Skeletal muscle satellite cell (primary cell): ENCODE measurements around the gene RB1.

Experiments used
- H3K27me3 ChIP-seq: 2 replicates; pipeline ENCODE4 v1.7.0; 2013; ENCODE audit warnings: low read length; ENCODE audit not compliant: control insufficient read depth, insufficient read depth
- H3K36me3 ChIP-seq: 2 replicates; pipeline ENCODE4 v1.7.0; 2013; ENCODE audit warnings: mild to moderate bottlenecking, control low read depth, low read length; ENCODE audit not compliant: insufficient read depth
- H3K4me1 ChIP-seq: 2 replicates; pipeline ENCODE4 v1.7.0; 2013; ENCODE audit warnings: low read length; ENCODE audit not compliant: control insufficient read depth, insufficient read depth
- H3K4me2 ChIP-seq: 2 replicates; pipeline ENCODE4 v1.7.0; 2013; ENCODE audit warnings: mild to moderate bottlenecking, low read length
- H3K4me3 ChIP-seq: 2 replicates; pipeline ENCODE4 v1.7.0; 2013; ENCODE audit warnings: low read length
- H3K9ac ChIP-seq: 2 replicates; pipeline ENCODE4 v1.7.0; 2013; ENCODE audit warnings: mild to moderate bottlenecking, low read depth, low read length, moderate library complexity
- H3K9me3 ChIP-seq: replicated peaks from 2 replicates; pipeline ENCODE4 v1.7.0; 2013; ENCODE audit warnings: mild to moderate bottlenecking, control low read depth, low read length

RB1 gene

DNA sequence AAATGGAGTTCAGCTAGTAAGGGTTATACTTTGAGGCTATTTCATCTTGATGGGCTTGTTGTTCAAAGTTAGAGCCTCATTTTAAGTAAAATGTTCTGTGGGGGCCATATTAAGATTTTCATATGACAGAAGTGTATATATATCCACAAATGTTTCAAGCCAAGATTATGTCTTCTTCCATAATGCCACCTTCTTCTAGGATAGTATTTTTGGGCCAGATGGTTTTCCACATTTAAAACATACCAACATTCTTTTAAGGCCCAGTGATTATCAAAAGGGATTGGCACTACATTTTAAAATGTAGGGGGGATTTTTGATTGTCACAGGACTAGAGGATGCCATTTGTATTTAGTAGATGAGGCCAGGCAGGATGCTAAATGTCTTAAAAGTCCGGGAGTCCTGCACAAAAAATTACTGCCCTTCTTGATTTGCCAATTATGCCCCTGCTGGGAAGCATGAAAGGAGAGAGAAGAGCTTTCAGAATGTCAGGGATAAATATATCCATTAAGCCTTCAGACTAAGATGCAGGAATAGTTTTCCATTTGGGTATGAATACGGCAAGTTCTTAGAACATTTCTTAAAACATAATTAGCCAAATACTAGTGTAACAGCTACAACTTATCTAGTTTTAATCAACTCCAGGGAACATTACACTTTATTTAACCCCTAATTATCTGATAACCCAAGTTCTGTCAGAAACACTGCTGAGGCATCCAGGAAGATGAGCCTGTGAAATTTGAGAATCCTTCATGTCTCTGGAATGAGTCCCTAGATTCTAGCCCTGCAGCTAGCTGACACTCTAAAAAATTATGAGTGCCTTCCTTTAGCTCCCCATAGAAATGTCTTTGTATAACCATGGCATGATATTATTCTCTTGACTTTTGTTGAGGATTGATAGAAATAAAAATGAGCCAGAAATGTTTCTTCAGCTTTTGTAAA is 36.6 kb upstream of the RB1 start:
- H3K9me3 ChIP-seq: no peaks in the 10 kb centered on the region
- H3K27me3 ChIP-seq: no peaks in the 10 kb centered on the region
- H3K36me3 ChIP-seq: peaks cover 25% of the 10 kb centered on the region

DNA sequence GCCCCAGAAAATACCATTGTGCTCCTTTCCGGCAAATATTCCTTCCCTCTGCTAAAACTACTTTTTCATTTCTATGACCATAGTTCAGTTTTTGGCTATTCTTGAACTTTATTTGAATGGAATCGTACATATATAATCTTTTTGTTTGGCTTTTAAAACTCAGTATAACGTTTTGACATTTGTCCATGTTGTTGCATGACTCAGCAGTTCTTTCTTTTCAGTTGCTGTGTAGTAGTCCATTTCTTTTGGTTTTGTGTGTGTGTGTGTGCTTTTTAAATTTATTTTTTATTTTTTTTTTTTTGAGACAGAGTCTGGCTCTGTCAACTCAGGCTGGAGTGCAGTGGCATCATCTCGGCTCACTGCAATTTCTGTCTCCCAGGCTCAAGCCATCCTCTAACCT is 35.5 kb upstream of the RB1 start:
- Histone ChIP-seq H3K4me3 (no peak overlapping the region), H3K9ac (no peak overlapping the region), H3K4me2 (no peak overlapping the region), H3K9me3 (no peaks in the 10 kb centered on the region), H3K36me3 (peaks cover 16% of the 10 kb centered on the region), H3K27me3 (no peaks in the 10 kb centered on the region), H3K4me1 (peaks cover 5% of the 10 kb centered on the region)

More for the DNA sequence above, 36.6 kb upstream of the RB1 start:
- H3K4me2 ChIP-seq: no peak overlapping the region
- H3K4me1 ChIP-seq: peaks cover 12% of the 10 kb centered on the region
- H3K9ac ChIP-seq: no peak overlapping the region
- no peak overlapping the region for H3K4me3 ChIP-seq

DNA sequence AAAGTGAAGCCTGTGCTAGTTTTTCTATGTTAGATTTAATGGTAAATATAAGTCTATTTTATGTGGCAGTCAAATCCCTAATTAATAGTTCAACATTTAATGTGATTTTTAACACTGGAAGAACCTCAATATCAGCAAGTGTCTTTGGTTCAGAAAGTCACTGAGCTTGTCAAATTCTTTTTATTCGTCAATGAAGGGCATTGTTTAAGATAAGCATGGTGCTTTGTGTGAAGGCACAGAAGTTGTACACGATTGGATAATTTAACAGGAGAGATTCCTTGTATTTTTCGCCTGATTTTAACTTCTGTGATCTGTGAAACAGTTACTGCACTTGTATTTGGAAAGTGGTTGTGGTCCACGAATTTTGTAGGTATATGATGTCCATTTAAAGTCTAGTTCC is 30.2 kb upstream of the RB1 start:
- no peaks in the 10 kb centered on the region for H3K9me3 ChIP-seq
- H3K4me2 ChIP-seq: no peak overlapping the region
- peaks cover 3% of the 10 kb centered on the region for H3K36me3 ChIP-seq
- H3K9ac ChIP-seq: no peak overlapping the region
- H3K4me3 ChIP-seq: no peak overlapping the region
- H3K27me3 ChIP-seq: no peaks in the 10 kb centered on the region
- H3K4me1 ChIP-seq: no peaks in the 10 kb centered on the region

DNA sequence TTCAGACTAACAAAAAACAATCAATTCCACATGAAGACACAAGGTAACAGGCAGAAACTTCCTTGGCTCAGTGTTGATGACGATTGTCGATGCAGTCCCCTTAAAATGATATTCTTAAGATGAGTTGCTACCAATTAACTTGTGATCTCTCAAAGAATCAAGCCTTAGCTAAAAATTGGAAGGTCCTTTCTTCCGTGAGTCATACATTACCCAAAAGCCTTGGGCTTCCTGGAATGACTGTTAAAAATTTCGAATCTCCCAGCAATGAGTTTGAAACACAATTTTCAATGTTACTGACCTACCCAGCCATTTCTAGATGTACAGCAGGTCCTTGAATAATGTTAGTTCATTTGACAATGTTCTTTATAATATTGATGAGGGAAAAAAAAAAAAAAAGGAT is 28.0 kb upstream of the RB1 start:
- H3K4me1 ChIP-seq: no peaks in the 10 kb centered on the region
- no peak overlapping the region for H3K4me2 ChIP-seq
- H3K9me3 ChIP-seq: no peaks in the 10 kb centered on the region
- no peak overlapping the region for H3K4me3 ChIP-seq
- H3K36me3 ChIP-seq: no peaks in the 10 kb centered on the region
- H3K9ac ChIP-seq: no peak overlapping the region
- no peaks in the 10 kb centered on the region for H3K27me3 ChIP-seq

DNA sequence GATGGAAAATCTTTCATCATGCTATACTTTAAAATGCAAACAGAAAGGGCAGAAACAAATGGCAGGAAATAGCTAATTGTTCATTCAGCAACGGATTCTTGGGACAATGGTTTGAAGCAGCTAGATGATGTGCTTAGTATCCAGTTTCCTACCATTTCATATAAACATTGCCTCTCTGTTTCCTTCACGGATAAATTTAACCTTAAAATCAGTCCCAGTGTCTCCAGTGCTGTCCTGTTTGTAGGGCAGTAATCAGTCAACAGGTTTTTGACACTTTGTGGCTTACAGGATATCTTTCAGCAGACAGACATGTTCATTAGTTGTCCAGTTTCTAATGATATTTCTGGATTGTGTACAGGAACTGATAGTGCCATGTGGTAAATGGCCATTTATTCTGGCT is 24.7 kb upstream of the RB1 start:
- Histone ChIP-seq H3K27me3 (no peaks in the 10 kb centered on the region), H3K9me3 (no peaks in the 10 kb centered on the region), H3K4me3 (no peak overlapping the region), H3K36me3 (no peaks in the 10 kb centered on the region), H3K4me1 (no peaks in the 10 kb centered on the region), H3K9ac (no peak overlapping the region), H3K4me2 (no peak overlapping the region)

DNA sequence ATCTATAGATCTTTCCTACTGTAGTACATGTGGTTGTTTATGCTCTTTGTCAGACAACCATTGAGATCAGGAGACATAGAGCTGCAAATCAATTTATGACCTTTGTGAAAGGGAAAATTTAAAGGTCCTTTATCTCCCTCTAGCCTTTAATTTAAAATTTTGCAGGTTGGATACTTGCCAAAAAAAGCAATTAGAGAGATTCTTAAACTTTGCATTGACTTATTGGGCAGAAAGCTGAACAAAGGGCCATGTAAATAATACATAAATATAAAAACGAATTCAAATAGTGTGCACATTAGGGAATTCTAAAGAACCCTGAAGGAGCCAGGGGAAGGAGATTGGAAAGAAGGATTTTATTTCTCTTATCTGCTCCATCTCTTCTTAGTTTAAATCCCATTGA is 22.0 kb upstream of the RB1 start:
- Histone ChIP-seq H3K4me2 (no peak overlapping the region), H3K9me3 (no peaks in the 10 kb centered on the region), H3K27me3 (no peaks in the 10 kb centered on the region), H3K36me3 (no peaks in the 10 kb centered on the region), H3K4me3 (no peak overlapping the region), H3K9ac (no peak overlapping the region), H3K4me1 (no peaks in the 10 kb centered on the region)

DNA sequence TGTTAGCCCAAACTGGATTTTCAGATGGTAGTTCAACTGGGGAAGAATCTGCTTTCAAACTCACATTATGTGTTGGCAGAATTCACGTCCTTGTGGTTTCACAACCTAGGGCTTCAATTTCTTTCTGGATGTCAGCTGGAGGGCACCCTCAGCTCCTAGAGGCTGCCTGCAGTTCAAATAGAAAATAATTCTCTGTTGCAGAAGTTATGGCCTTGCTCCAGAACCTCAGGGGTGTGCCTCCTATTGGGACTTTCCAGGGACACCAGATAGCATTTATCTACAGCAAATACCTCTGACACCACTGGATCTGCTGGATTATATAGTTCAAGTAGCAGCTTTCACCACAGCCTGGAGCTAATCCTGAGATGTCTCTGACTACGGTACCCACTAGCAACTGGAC is 11.8 kb upstream of the RB1 start:
- Histone ChIP-seq H3K36me3 (no peaks in the 10 kb centered on the region), H3K9ac (no peak overlapping the region), H3K9me3 (no peaks in the 10 kb centered on the region), H3K4me1 (no peaks in the 10 kb centered on the region), H3K4me2 (no peak overlapping the region), H3K27me3 (no peaks in the 10 kb centered on the region), H3K4me3 (no peak overlapping the region)

DNA sequence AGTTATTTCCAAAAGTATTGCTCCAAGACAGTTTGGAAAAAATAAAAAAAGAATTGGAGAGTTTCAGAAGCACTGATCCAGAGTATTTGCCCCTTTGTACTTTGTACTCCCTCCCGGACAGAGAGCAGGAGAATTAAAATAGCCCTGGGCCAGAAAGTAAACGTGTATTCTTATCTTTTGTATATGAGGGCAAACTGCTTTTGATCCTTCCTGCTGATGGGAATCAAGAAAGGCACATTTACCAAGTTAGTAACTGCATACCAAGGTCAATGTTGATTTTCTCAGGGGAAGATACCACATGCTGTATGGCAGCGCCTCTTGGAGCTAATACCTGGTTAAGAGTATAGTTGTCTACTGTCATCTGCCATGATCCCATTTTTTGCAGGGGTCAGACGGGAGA is 10.9 kb upstream of the RB1 start:
- Histone ChIP-seq H3K4me1 (no peaks in the 10 kb centered on the region), H3K9me3 (no peaks in the 10 kb centered on the region), H3K27me3 (no peaks in the 10 kb centered on the region), H3K9ac (no peak overlapping the region), H3K36me3 (no peaks in the 10 kb centered on the region), H3K4me2 (no peak overlapping the region), H3K4me3 (no peak overlapping the region)

DNA sequence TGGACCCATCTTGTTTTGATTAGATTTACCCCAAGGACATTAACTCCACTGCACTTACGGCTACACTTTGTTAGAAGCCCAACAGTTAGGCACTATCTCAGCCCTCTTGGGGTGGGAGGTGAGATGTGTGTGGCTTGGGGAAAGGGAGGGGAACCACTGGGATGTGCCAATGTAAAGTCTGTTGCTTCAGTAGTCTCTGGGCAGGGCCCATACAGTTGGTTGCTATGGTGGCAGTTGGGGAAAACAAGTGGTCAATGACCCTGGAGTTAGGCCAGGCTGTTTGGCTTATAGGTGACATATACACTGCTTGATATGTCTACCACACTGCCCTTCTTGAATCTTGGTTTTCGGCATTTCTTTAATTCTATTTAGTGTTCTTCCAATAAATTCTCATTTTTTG is 8.9 kb upstream of the RB1 start:
- H3K4me2 ChIP-seq: no peak overlapping the region
- no peaks in the 10 kb centered on the region for H3K27me3 ChIP-seq
- H3K9me3 ChIP-seq: no peaks in the 10 kb centered on the region
- no peaks in the 10 kb centered on the region for H3K4me1 ChIP-seq
- no peak overlapping the region for H3K4me3 ChIP-seq
- H3K9ac ChIP-seq: no peak overlapping the region
- no peaks in the 10 kb centered on the region for H3K36me3 ChIP-seq

DNA sequence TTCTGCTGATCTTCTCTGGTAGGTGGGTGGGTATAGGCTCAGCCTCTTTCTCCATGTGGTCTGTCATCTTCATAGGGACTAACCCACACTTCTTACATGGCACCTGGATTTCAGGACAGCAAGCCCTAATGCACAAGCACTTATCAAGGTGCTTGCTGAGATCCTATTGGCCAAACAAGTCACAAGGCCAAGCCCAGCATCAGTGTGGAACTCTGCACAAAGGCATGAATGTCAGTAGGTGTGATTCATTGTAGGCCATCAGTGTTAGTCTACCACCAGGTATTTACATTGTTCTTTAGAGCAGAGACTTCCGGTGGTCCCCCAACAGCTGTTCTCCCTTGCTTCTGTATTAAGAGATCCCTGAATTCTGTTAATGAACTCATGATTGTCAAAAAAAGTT is 8.3 kb upstream of the RB1 start:
- Histone ChIP-seq H3K4me2 (no peak overlapping the region), H3K36me3 (no peaks in the 10 kb centered on the region), H3K4me3 (no peak overlapping the region), H3K4me1 (no peaks in the 10 kb centered on the region), H3K9ac (no peak overlapping the region), H3K27me3 (no peaks in the 10 kb centered on the region), H3K9me3 (no peaks in the 10 kb centered on the region)

DNA sequence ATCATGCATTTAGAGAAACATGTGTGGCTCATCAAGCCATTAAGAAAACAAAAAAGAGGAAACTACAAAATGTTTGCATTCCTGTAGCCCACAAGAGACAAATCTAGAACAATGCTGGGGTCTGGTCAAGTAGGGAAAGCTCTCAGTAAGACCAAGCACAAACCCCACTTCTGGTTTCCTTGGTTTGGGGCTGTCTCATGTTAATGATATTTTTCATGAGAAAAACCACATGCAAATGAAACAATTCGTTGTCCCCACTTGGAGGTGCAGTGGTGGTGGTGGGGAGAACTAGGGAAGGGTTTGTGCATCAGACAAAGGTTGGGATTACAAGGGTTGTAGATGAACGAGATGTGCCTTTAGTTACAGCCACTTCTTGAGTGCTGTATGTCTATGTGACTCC is 7.0 kb upstream of the RB1 start:
- Histone ChIP-seq H3K4me2 (no peak overlapping the region), H3K9ac (no peak overlapping the region), H3K4me3 (no peak overlapping the region), H3K9me3 (no peaks in the 10 kb centered on the region), H3K36me3 (no peaks in the 10 kb centered on the region), H3K4me1 (no peaks in the 10 kb centered on the region), H3K27me3 (no peaks in the 10 kb centered on the region)

DNA sequence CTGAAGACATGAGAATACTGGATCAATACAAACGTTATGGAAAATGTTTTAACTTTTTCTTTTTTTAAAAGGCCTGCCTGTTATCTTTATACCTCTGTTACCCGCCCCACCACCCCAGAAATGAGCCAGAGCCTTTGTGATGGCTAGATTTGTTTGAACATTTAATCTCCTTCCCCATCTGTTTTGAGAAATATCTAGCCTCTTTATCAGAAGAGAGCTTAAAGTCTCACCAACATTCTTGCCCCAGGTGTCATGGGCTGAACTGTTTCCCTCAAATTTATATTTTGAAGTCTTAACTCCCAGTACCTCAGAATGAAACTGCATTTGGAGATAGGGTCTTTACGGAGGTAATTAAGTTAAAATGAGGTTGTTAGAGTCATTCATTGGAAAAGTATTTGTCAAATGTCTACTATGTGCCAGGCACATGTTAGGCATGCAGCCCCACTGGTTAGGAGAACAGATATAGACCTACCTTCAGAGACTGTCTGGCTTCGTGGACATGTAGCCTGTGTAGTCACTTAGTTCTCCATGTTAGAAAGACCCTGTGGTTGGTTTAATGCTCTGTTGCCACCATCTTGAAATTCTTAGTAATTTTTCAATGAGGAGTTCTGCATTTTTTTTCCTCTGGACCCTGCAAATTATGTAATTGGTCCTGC is 6.3 kb upstream of the RB1 start:
- no peaks in the 10 kb centered on the region for H3K36me3 ChIP-seq
- no peak overlapping the region for H3K9ac ChIP-seq
- no peaks in the 10 kb centered on the region for H3K9me3 ChIP-seq
- H3K4me1 ChIP-seq: no peaks in the 10 kb centered on the region
- H3K4me3 ChIP-seq: no peak overlapping the region
- H3K4me2 ChIP-seq: no peak overlapping the region
- H3K27me3 ChIP-seq: no peaks in the 10 kb centered on the region
